OCI-LY1 (cell line): Measurements from ENCODE around the gene PPP1CC.

Source experiments
- CTCF ChIP-seq: fragments of 200-600 bp; sonication (generic), shearing (Covaris generic); IDR thresholded peaks from 2 replicates; pipeline ENCODE4 v1.5.1; 2017; ENCODE audit warnings: mild to moderate bottlenecking, antibody characterized with exemption, low read length, moderate library complexity, mixed read lengths
- EZH2 ChIP-seq: fragments of 200-600 bp; sonication (generic), shearing (Covaris generic); IDR thresholded peaks from 2 replicates; pipeline ENCODE4 v1.8.0; 2017; ENCODE audit warnings: borderline replicate concordance, mixed run types, mild to moderate bottlenecking, antibody characterized with exemption, low read length, moderate library complexity, mixed read lengths

GRCh38 chr12:110725267-110725666 lies 17.4 kb downstream of the PPP1CC start:
- no peak for TF ChIP-seq CTCF
- no peak for TF ChIP-seq EZH2
